Neural progenitor cell (in vitro differentiated cells): ENCODE data around the gene DISC1. TPM values are rescaled to one million over a fixed set of nuclear protein-coding genes. Genes with fewer than 3 reads are reported as not detected.

Source experiments
- DNase-seq: peaks from one replicate; pipeline ENCODE4 v3.0.0-alpha.2; 2016; ENCODE audit warnings: low spot score
- H2AFZ ChIP-seq: fragments of 200-600 bp; sonication (generic); replicated peaks from 2 replicates; pipeline ENCODE4 v1.6.1; 2016; ENCODE audit warnings: antibody characterized with exemption
- H3F3A ChIP-seq: fragments of 200-600 bp; sonication (generic); 2 replicates; pipeline ENCODE4 v1.6.1; 2016; ENCODE audit warnings: antibody characterized with exemption, low read depth
- H3K27ac ChIP-seq: fragments of 200-600 bp; sonication (generic); 2 replicates; pipeline ENCODE4 v1.5.1; 2016; ENCODE audit warnings: mild to moderate bottlenecking
- H3K27me3 ChIP-seq: fragments of 200-600 bp; sonication (generic); 2 replicates; pipeline ENCODE4 v1.6.1; 2016; ENCODE audit warnings: mild to moderate bottlenecking, moderate library complexity
- H3K36me3 ChIP-seq: fragments of 200-600 bp; sonication (generic); 2 replicates; pipeline ENCODE4 v1.5.1; 2016
- H3K4me1 ChIP-seq: fragments of 200-600 bp; sonication (generic); 2 replicates; pipeline ENCODE4 v1.6.1; 2016; ENCODE audit warnings: mixed run types
- H3K4me2 ChIP-seq: fragments of 200-600 bp; sonication (generic); 2 replicates; pipeline ENCODE4 v1.6.1; 2016
- H3K4me3 ChIP-seq: fragments of 200-600 bp; sonication (generic); 2 replicates; pipeline ENCODE4 v1.5.1; 2016
- H3K79me2 ChIP-seq: fragments of 200-600 bp; sonication (generic); 2 replicates; pipeline ENCODE4 v1.6.1; 2016; ENCODE audit warnings: low read depth
- H3K9ac ChIP-seq: fragments of 200-600 bp; sonication (generic); 2 replicates; pipeline ENCODE4 v1.6.1; 2016
- H3K9me3 ChIP-seq: fragments of 200-600 bp; sonication (generic); 2 replicates; pipeline ENCODE4 v1.5.1; 2016; ENCODE audit warnings: low read depth
- H4K20me1 ChIP-seq: fragments of 200-600 bp; sonication (generic); 2 replicates; pipeline ENCODE4 v1.6.1; 2016; ENCODE audit warnings: low read depth
- H3K27ac Mint-ChIP-seq: 3 replicates; pipeline ENCODE4 v1.8.0; 2021; ENCODE audit warnings: mixed read lengths
- H3K27me3 Mint-ChIP-seq: 2 replicates; pipeline ENCODE4 v1.8.0; 2022; ENCODE audit warnings: low read depth, mild to moderate bottlenecking, inconsistent platforms, moderate library complexity, mixed read lengths; ENCODE audit not compliant: insufficient read depth
- H3K36me3 Mint-ChIP-seq: 3 replicates; pipeline ENCODE4 v1.8.0; 2021; ENCODE audit warnings: mixed read lengths
- H3K4me1 Mint-ChIP-seq: 3 replicates; pipeline ENCODE4 v1.8.0; 2021; ENCODE audit warnings: mixed read lengths
- H3K4me3 Mint-ChIP-seq: 3 replicates; pipeline ENCODE4 v1.8.0; 2021; ENCODE audit warnings: mild to moderate bottlenecking, moderate library complexity, mixed read lengths
- H3K9me3 Mint-ChIP-seq: 3 replicates; pipeline ENCODE4 v1.8.0; 2020; ENCODE audit warnings: mixed read lengths
- EZH2 ChIP-seq: fragments of 200-600 bp; sonication (generic); IDR thresholded peaks from 2 replicates; pipeline ENCODE4 v1.6.1; 2017; ENCODE audit warnings: antibody characterized with exemption, mild to moderate bottlenecking, moderate library complexity
- EZH2phosphoT487 ChIP-seq: fragments of 200-600 bp; sonication (generic); IDR thresholded peaks from 2 replicates; pipeline ENCODE4 v1.6.1; 2017; ENCODE audit warnings: antibody characterized with exemption
- total RNA-seq: library from RNA; depleted of rRNA; stranded (reverse); fragments of >200 nt; gene quantifications from 2 replicates; pipeline ENCODE4 v1.2.3, GENCODE V29; 2015; ENCODE audit warnings: low replicate concordance
- TF ChIP-seq, protein P1 (sequence below): fragments of 200-600 bp; sonication (generic); IDR thresholded peaks from 2 replicates; pipeline ENCODE4 v1.5.1; 2017; ENCODE audit warnings: antibody characterized with exemption, mild to moderate bottlenecking

The DISC1 gene
- total RNA-seq, 1 donor from 2014 or later, result 1.8 TPM

DNA sequence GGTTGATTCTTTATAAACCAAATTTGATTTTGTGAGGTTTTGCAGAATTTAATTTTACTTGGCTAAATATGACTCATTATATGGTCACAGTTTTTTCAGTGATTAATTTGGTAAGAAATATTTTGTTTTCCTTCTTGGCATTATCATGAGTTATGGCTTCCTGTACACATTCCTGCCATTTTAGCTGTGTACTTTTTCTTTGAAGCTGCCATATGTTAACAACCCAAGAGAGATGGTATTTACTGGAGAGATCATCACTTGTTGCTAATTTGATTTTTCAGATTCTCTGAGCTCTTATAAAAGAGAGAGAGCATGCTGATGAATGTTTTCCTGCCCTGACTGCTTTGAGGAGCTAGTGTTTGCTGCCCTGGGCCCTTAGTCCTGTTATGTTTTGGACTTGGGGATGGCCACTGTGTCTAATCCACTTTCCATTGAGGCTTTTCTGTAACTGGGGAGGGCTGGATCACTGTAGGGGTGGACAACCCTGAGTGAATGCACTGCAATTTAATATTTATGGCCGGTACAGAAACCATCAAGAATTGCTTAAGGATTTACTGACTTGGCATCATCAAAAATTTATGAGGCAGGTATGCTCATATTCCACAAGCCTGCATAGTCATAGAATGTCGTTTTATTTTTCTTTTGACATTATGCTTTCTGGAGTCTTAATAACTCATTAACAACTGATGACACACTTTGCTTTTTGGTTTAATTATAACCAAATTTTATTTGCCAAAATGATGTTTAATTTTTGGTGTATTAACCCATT lies 200.9 kb downstream of the DISC1 start:
- no peak overlapping the region for H2AFZ ChIP-seq
- H3K36me3 ChIP-seq, result no peaks in the 10 kb centered on the region
- H4K20me1 ChIP-seq, result no peaks in the 10 kb centered on the region
- Mint-ChIP-seq H3K36me3 (peaks cover 1% of the 10 kb centered on the region), H3K9me3 (no peaks in the 10 kb centered on the region), H3K4me1 (no peaks in the 10 kb centered on the region), H3K4me3 (no peak overlapping the region), H3K27me3 (no peaks in the 10 kb centered on the region), H3K27ac (no peak overlapping the region)
- DNase-seq, result no peak
- H3K4me3 ChIP-seq, result no peak overlapping the region
- no peaks in the 10 kb centered on the region for H3K27me3 ChIP-seq
- no peaks in the 10 kb centered on the region for H3F3A ChIP-seq
- H3K79me2 ChIP-seq, result no peaks in the 10 kb centered on the region
- H3K9ac ChIP-seq, result no peak overlapping the region
- H3K27ac ChIP-seq, result no peak overlapping the region
- H3K9me3 ChIP-seq, result no peaks in the 10 kb centered on the region
- H3K4me1 ChIP-seq, result no peaks in the 10 kb centered on the region
- TF ChIP-seq, protein P1, sequence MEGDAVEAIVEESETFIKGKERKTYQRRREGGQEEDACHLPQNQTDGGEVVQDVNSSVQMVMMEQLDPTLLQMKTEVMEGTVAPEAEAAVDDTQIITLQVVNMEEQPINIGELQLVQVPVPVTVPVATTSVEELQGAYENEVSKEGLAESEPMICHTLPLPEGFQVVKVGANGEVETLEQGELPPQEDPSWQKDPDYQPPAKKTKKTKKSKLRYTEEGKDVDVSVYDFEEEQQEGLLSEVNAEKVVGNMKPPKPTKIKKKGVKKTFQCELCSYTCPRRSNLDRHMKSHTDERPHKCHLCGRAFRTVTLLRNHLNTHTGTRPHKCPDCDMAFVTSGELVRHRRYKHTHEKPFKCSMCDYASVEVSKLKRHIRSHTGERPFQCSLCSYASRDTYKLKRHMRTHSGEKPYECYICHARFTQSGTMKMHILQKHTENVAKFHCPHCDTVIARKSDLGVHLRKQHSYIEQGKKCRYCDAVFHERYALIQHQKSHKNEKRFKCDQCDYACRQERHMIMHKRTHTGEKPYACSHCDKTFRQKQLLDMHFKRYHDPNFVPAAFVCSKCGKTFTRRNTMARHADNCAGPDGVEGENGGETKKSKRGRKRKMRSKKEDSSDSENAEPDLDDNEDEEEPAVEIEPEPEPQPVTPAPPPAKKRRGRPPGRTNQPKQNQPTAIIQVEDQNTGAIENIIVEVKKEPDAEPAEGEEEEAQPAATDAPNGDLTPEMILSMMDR, result no peak
- TF ChIP-seq EZH2phosphoT487 (no peak), EZH2 (no peak)
- H3K4me2 ChIP-seq, result no peak overlapping the region

DNA sequence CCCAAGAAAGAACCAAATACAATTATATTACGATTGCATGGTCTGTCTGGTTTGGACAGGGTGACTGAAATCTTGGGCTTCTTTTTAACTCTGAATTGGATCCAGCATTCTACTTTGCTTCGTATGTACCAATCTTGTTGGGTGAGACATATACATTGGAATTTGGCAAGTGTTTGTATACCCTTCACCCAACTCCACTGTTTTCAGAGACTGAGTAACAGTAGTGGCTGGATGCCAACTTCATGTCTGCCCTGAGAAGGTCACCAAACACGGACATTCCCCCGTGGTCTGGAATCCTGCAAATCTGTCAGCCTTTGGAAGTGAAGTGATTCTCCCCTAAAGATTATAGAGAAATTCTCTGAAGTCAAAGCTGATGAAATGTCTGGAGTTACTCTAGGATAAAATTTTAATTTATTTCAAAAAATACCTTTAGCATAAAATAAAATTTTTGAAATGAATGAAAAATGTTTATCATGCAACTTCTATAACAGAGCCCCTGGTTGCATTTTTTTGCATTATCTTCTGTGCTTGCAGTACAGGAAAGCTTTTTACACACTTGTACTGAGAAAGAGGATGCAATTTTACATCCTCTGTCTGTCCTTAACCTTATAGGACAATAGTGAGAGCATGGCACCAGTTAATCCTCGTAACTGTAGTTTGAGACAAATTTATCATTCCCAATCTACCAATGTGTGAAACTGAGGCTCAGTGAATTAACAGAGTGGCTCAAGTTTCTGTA lies 201.8 kb downstream of the DISC1 start:
- H3K79me2 ChIP-seq, result no peaks in the 10 kb centered on the region
- Mint-ChIP-seq H3K9me3 (no peaks in the 10 kb centered on the region), H3K27ac (no peak overlapping the region), H3K27me3 (no peaks in the 10 kb centered on the region), H3K4me3 (no peak overlapping the region), H3K36me3 (peaks cover 1% of the 10 kb centered on the region), H3K4me1 (no peaks in the 10 kb centered on the region)
- H3F3A ChIP-seq, result no peaks in the 10 kb centered on the region
- H3K4me3 ChIP-seq, result no peak overlapping the region
- no peaks in the 10 kb centered on the region for H3K9me3 ChIP-seq
- no peak overlapping the region for H2AFZ ChIP-seq
- H3K36me3 ChIP-seq, result no peaks in the 10 kb centered on the region
- no peak overlapping the region for H3K4me2 ChIP-seq
- H3K27ac ChIP-seq, result no peak overlapping the region
- no peaks in the 10 kb centered on the region for H3K27me3 ChIP-seq
- no peaks in the 10 kb centered on the region for H3K4me1 ChIP-seq
- no peak overlapping the region for H3K9ac ChIP-seq
- DNase-seq, result no peak
- no peaks in the 10 kb centered on the region for H4K20me1 ChIP-seq
- no peak for TF ChIP-seq EZH2
- TF ChIP-seq, protein P1, result no peak
- TF ChIP-seq EZH2phosphoT487, result no peak

DNA sequence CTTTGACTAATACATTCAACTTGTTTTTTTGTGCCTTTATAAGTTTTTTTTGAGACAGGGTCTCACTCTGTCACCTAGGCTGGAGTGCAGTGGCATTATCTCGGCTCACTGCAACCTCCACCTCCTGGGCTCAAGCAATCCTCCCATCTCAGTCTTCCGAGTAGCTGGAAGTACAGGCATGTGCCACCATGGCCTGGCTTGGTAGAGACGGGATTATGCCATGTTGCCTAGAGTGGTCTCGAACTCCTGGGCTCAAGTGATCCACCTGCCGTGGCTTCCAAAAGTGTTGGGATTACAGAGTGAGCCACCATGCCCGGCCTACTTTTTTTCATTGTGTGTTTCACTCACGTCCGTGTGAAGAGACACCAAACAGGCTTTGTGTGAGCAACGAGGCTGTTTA lies 202.7 kb downstream of the DISC1 start:
- H3K4me3 ChIP-seq, result no peak overlapping the region
- no peaks in the 10 kb centered on the region for H3F3A ChIP-seq
- no peak overlapping the region for H2AFZ ChIP-seq
- TF ChIP-seq EZH2 (no peak), EZH2phosphoT487 (no peak)
- TF ChIP-seq, protein P1, result no peak
- no peaks in the 10 kb centered on the region for H3K4me1 ChIP-seq
- Mint-ChIP-seq H3K4me1 (peaks cover 4% of the 10 kb centered on the region), H3K4me3 (no peak overlapping the region), H3K9me3 (no peaks in the 10 kb centered on the region), H3K27ac (no peak overlapping the region), H3K27me3 (no peaks in the 10 kb centered on the region), H3K36me3 (peaks cover 1% of the 10 kb centered on the region)
- no peak overlapping the region for H3K9ac ChIP-seq
- DNase-seq, result no peak
- no peaks in the 10 kb centered on the region for H3K36me3 ChIP-seq
- no peak overlapping the region for H3K4me2 ChIP-seq
- no peak overlapping the region for H3K27ac ChIP-seq
- H4K20me1 ChIP-seq, result no peaks in the 10 kb centered on the region
- no peaks in the 10 kb centered on the region for H3K9me3 ChIP-seq
- H3K79me2 ChIP-seq, result no peaks in the 10 kb centered on the region
- no peaks in the 10 kb centered on the region for H3K27me3 ChIP-seq
